Stimulated activated CD8-positive, alpha-beta memory T cell treated with anti-CD3 and anti-CD28 coated beads, Interleukin-4, amount 100 ng/mL, for 1 hour (primary cell): ENCODE measurements around the gene NBL1.
"Not testable (repeated sequence)": the region's sequence is repeated elsewhere in the genome, so short reads cannot be mapped to it uniquely, and the experiment has no call there.

Experiments
- DNase-seq, 2 donors: peaks; one replicate each; pipeline ENCODE4 v3.0.0-alpha.2; 2020; ENCODE audit warnings: low read depth in 2 of 2, low spot score in 1 of 2

NBL1 gene

DNA sequence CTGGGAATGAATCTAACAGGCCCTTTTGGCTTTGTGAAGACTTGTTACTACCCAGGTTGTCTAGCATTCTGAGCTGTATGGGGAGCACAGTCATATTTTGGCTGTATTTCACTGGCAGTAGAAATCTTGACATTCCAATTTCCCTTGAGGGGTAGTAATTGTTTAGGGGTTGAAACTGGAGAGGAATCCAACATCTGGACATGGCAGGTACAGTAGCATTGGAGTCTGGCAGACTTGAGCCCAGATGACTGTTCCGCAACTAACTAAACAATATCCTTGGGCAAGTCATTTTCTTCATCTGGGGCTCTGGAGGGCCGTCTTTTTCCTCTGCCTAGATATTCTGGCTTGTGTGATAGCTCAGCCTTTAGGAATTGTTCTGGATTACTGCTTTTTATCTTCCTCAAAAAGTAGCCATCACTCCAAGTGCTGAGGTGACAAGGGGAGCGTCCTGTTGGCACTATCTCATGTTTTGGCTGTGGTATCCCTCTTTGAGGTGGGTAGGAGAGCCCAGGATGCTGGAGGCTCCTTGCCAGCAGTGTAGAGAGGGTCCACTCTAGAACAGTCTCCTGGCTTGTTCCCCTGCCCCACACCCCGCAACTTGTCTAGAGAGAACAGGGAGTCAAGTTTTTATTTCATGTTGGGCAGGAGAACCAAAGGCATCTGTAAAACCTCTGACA, 22.7 kb upstream of the NBL1 start:
- DNase-seq, result no peak

DNA sequence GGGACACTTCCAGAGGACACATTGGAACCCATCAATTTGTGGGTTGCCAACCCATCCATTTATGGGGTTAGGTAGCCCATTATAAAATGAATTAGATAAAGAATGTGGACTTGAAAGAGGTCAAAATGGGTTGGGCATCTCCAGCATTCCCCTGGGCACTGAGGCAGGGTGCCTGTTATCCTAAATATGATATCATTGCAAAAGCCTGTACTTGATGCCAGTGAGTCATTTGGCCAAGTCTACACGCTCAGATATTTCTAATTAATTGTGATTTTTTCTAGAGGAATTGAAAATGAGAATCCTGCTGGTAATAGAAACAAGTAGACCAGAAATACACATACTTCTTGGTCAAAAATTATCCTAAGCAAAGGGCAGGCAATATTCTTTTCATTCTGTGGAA, 21.9 kb upstream of the NBL1 start:
- DNase-seq, result no peak

DNA sequence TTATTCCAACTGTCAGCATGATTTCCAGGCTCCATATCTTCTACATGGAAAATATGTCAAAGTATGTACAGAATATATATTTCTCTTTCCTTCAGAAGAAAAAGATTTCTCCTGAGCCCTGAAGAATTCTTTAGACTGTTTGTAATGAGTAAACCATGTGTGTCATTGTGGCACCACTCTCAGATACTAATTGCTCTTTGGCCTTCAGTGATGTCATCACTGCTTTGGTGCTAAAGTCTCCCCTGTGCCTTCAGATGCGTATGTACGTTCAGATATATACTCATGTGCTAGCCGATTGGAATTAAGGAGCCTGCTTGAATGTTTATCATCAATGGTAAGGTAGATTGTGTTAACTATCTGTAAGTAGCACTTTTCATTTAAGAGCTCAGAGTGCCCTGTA, 20.6 kb upstream of the NBL1 start:
- no peak for DNase-seq

DNA sequence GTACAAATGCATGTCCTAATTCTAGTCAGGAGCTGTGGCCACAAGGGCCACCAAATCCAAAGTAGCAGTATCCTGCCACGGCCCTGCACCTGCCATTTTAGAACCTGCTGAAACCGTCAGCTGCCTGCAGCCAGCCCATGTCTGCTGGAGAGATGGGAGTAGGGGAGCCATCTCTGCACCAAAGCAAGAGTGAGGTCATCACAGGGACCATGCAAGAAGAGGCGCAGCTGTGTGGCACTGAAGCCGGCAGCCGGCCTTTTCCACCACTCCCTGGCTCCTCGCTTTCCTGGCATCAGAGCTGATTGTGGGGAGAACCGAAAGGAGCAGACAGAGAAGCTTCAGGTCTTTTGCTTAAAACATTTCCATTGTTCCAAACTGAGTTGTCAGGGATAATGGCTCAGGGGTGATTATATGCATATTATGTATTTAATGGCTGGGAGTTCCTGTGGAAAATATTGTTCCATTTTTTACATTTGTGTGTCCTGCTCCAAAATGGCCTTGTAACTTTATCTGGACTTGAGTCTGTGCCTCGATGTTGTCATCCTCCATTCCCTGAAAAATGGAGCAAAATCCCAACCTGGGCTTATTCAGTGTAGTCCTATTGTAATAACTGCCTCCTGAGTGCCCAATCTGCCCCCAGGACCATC, 18.7 kb upstream of the NBL1 start:
- no peak for DNase-seq

DNA sequence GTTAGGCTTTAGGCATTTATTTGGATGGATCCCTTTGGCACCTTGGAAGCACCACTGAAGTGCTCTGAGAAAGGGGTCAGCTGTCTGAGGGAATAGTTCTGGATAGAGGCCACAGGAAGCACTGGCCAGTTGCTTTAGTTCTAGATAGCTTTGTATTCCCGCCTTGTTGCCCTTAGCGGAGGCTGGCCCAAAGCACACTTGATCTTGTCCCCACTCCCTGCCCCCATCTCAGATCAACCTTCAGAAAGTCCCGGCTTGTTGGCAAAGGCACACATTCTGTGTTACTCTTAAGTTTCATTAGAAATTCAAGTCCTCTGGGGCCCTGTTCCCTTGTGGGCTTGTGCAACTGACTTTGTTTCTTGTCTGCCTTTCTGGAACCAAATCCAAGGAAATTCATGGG, 15.2 kb upstream of the NBL1 start:
- DNase-seq, result no peak

DNA sequence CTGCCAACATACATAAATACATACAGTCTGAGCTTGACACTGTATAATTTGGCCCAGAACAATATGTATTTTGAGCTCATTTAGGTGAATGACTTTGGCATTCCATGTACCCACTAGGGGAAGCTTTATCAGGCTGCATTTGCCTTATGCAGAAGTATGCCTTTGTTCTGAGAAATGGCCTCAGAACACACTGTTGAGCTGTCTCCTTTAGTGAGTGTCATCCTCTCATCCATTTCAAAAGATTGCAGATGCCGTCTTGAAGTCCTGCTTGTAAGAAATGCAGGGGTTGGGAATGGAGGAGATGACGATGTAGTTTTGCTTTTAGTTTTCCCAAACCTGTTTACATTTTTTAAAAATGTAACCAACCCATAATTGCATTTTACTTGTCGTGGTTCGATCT, 14.8 kb upstream of the NBL1 start:
- DNase-seq, result no peak

DNA sequence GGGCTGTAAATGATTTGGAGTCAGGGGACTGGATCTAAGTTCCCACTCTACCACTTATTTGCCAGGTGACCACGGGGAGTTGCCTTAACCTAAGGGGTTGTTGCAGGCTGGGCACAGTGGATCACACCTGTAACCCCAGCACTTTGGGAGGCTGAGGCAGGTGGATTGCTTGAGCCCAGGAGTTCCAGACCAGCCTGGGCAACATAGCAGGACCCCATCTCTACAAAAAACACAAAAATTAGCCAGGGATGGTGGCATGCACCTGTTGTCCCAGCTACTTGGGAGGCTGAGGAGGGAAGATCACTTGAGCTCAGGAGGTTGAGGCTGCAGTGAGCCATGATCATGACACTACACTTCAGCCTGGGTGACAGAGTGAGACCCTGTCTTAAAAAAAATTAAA, 13.9 kb upstream of the NBL1 start:
- DNase-seq, result not testable (repeated sequence)

DNA sequence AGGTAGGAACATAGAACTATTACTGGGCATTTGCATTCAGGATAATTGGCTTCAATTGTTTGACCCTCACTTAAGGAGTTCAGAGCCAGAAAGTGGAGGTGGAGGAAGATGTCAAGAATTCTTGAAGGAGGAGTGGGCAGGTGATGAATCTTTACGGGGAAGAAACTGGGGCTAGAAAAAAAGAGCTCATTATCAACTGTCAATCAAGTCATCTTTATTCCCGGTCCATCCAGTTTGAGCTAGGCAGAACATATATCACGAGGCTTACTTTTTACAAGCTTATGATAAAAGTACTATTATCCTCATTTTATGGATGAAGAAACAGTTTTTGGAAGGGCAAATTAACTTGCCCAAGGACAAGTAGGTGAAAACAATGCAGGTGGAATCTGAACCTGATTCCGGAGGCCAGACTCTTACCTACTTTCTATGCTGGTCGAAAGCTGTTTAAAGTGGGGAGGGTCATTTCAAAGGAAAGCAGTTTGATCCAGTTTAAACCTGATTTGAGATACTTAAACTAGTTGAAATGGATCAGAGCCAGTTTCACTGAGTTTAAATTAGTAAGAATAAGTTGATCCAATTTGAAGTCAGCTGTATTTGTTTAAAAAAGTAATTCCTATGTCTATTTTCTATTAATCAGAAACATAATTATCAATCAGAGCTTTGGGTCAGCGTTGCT, 13.3 kb upstream of the NBL1 start:
- DNase-seq, result no peak

DNA sequence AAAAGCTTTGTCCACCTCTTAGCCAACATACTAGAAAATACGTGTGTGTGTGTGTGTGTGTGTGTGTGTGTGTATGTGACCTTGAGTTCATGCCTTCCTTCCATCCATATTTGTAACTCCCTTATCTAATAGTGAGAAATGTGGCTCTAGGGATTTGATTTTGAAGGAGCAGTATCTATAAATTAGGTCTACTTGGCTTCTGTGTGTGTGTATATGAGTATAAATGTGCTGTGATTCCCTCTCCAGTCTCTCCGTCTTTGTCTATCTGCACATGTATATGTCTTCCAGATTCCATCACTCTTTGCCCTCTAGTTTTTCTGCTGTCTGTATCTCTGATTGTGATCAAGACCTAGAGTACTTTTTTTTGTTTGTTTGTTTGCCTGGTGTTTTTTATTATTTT, 11.9 kb upstream of the NBL1 start:
- no peak for DNase-seq

DNA sequence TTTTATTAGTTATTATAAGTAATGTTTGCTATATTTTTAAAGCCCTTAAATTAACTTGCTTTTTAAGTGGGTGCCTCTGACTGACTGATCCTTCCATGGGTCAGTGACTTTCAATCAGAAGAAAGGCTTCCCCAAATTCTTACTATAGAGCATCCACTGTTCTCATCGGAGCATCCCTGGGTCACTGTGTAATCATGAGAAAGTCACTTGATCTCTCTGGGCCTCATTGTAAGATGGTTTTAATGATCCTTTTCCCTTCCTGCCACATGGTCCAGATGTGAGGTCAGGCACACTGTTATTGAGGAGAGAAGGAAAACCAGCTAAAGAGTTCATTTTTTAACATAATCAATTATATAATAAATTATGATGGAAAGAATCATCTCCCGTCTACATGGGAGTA, 11.0 kb upstream of the NBL1 start:
- DNase-seq, result no peak

DNA sequence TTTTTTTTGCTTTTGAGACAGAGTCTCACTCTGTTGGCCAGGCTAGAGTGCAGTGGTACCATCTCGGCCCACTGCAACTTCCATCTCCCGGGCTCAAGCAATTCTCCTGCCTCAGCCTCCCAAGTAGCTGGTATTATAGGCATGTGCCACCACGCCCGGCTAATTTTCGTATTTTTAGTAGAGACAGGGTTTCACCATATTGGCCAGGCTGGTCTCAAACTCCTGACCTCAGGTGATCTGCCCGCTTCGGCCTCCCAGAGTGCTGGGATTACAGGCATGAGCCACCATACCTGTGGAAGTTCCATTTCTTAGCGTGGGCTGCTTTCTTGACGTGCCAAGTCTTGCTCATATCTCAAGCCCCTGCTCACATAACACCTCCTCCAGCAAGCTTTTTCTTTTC, 9.0 kb upstream of the NBL1 start:
- not testable (repeated sequence) for DNase-seq

DNA sequence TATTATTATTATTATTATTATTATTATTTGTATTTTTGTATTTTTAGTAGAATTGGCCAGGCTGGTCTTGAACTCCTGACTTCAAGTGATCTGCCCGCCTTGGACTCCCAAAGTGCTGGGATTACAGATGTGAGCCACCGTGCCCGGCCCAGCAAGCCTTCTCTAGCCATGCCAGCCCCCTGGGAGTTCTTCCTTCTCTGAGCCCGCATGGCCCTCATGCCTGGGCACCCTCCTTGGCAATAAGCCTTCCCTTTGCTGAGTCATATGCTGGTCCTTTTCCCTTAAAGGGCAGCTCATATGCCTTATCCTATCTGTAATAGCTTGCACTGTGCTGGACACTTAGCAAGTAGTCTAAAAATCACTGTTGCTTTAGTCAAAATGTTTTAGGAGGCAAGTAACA, 8.5 kb upstream of the NBL1 start:
- DNase-seq, result no peak

DNA sequence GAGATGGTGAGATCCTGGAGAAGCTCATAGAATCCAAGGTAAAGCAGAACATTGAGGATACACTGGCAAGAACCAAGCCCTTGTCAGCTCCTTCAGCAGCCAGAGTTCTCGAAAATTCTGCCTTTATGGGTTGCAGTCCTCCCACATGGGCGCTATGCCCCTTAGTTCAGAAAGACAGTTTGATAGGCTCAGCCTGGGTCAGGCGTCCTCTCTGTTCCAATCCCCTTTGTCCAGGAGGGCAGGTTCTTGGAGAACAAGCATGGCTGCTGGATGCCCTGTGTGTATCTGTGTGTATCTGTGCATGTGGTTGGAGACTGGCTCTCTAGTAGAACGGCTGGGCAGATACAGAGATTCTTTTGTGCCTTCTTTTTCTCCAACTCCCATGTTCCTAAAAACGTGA, 8.0 kb upstream of the NBL1 start:
- DNase-seq, result no peak

DNA sequence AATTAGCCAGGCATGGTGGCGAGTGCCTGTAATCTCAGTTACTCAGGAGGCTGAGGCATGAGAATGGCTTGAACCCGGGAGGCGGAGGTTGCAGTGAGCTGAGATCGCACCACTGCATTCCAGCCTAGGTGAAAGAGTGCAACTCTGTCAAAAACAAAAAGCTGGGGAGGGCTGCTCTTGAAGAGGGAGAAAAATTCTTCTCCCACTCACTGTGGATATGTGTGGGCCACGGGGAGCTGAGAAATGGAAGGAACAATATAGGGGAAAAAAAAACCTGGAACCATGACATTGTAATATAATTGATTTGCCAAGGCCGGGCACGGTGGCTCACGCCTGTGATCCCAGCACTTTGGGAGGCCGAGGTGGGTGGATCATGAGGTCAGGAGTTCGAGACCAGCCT, 7.4 kb upstream of the NBL1 start:
- not testable (repeated sequence) for DNase-seq

DNA sequence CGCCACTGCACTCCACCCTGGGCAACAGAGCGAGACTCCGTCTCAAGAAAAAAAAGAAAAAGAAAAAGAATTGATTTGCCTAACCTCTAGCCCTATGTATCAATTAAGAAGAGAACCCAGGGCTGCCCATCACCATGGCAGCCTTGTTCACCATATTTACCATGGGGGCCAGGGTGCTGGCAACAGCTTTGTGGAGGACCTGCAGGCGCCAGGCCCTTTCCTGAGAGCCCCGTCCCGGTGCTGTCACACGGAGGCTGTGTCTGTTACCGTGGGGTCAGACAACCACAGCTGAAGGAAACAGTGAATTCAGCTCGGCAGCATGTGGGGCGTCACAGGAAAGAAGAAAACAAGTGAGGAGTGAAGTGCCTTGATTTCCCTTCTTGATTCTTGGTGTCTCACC, 6.5 kb upstream of the NBL1 start:
- no peak for DNase-seq

DNA sequence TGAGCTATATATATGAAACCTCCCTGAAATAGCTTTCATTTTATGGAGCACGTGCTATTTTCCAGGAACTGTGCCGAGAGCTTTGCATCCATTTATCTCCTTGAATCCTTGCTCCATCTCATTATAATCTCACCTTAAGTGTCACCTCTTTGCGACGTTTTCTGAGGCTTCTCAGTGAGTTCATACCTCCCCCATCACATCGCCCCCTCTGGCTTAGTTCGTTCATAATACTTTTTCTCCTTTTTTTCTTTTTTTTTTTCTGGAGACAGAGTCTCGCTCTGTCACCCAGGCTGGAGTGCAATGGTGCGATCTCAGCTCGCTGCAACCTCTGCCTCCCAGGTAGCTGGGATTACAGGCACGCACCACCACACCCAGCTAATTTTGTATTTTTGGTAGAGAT, 4.9 kb upstream of the NBL1 start:
- DNase-seq, result not testable (repeated sequence)

DNA sequence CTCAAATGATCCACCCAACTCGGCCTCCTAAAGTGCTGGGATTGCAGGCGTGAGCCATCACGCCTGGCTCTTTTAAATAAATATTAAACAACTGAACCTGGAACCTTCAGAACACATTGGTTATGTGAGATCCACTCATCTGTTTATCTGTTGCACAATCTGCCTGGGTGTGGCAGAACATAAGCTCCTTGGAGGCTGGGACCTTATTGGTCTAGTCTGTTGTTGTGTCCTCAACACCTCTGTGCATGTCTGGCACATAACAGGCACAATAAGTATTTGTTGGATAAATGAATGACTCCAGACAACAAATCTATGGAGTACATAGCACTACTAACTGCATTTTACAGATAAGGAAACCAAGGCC, 4.1 kb upstream of the NBL1 start:
- no peak for DNase-seq

DNA sequence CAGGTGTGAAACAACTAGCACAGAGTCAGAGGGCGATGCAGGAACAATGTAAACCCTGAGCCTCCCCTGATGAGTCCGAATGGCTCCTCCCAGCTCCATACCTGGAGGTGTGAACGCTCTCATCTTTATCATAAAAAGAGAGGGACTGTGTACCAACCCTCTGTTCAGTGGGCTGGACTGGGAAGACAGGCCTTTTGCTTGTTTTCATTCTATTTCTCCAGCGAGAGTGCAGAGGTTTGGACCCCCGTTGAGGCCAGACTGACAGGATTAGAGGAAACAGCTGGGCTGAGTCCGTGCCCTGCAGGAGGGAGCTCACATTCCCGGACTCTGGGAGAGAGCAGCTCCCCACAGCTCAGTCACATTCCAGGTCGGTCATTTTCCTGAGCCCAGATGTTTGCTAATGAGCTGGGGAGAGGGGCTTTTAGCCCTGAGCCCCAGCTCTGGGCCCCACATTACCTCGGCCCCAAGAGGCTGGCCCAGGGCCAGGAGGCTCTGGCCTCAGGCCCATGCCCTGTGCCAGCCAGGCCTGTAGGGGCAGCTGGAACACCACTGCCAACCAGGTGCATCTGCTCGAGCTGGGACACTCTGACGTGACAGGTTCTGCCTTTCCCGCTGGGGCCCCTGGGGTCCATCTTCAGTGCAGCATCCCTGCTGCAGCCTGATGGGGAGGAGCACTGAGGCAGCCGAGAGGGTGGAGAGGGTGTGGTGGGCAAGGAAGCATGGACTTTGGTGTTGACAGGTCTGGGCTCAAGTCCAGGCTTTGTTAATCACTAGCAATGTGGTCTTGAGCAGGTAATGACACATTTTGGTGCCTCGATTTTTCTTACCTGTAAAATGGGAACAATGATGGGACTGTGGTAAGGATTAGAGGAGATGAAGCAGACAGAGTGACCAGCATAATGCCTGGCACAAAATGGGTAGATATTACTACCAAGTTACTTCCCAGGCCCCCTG, 3.5 kb upstream of the NBL1 start:
- no peak for DNase-seq

DNA sequence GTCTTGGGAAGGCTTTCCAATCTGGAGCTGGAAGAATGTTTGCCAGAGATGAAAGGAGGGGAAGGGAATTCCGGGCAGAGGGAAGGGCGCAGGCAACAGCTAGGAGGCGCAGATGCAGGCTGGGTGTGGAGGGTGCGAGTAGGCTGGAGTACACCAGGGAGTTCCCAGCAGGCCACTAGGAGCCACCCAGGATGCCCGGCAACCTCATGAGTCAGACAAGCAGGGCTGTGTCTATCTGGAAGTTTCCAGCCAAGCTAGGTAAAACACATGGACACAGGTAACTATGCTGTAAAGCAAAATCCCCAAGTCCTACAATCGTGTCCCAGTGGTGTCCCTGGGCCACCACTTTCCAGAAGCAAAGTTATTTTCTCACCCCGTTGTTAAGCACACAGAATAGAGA, 990 bp upstream of the NBL1 start:
- DNase-seq, result no peak

DNA sequence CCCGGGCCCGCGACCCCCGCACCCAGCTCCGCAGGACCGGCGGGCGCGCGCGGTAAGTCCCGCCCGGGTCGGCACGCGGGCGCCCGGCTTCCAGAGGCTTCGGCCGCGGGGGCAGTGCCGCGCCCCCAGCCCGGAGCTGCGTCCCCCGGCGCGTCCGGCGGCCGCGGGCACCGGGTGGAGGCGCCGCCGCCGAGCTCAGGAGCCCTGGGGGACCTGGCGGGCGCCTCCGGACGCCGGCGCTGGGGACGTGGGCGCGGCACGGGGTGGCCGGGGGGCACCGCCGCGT, 227 bp downstream of the NBL1 start:
- no peak for DNase-seq

DNA sequence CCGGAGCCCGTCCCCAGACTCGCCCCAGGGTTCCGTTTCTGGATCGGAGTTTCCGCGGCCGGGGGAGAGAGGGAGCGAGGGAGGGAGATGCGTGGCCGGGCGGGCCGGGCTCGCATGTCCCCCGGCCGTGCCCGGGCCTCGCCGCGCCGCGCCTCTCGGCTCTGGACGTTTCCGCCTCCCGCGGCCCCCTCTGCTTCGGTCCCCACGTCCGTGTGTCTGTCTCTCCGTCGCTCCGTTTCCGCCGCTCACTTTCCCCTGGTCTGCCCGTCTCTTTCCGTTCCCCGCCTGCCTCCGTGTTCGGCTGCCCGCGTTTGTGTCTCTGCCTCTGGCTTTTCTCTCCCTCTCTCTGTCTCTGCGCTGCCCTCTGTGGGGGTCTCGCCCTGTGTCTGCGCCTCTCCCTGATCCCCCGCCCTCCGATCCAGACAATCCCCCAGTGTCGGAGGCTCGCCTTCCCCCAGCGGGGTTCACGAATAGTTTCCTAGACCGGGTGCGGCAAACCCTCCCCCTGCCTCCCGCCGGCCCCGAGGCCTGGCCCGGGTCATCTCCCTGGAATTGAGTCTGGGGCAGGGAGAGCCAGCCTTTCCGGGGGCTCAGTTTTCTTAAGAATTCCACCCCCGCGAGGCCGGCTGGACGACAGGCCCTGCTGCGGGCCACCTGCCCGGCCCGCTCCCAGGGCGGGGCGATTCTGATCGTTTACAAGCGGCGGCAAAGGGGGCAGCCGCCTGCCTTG, 735 bp downstream of the NBL1 start:
- peak in 1 of 2 donors; percentile 24 for DNase-seq
